Measurements from ENCODE around the gene DGCR2. TPM values are rescaled to one million over a fixed set of nuclear protein-coding genes. Genes with fewer than 3 reads are reported as not detected.
A peak's percentile ranks its signal among the peaks of the same experiment; 100 is the strongest.
"Not testable (repeated sequence)": the region's sequence is repeated elsewhere in the genome, so short reads cannot be mapped to it uniquely, and the experiment has no call there.

Gene DGCR2
- total and polyA plus RNA-seq, 10 donors = 9.5 to 60.7 (median 49.3) TPM

GRCh38 chr22:19088866-19089595, 33.2 kb downstream of the DGCR2 start:
- Histone ChIP-seq H3K27me3 (replicated peaks in 1 of 7) (no peaks in the 10 kb centered on the region), H3K4me1 (peaks cover 11 to 70% (median 28%) of the 10 kb centered on the region in 6 donors), H3K4me3 (no peak overlapping the region), H3K9me3 (no peaks in the 10 kb centered on the region), H3K27ac (peak overlapping the region in 1 of 8 donors; percentile 1), H3K36me3 (peaks cover 0 to 38% (median 10%) of the 10 kb centered on the region in 6 donors)
- DNase-seq = no peak
- TF ChIP-seq CTCF (IDR thresholded peaks at IDR 0.05 in 8 of 11, conservative IDR thresholded peaks at IDR 0.05 in 3 of 11) = no peak
- peak in 2 of 3 donors; percentile 20 to 63 for TF ChIP-seq POLR2AphosphoS5 (IDR thresholded peaks at IDR 0.05)
- intact Hi-C loops (cut with DNase I; ENCODE audit: low total_unique reads) = no loop called here
- 96 to 98% (median 97%) methylated on average over 10 to 14 of the region's 14 CpGs for WGBS, 5 donors

- no peak for TF ChIP-seq POLR2A (IDR thresholded peaks at IDR 0.05)
- no peak for TF ChIP-seq POLR2AphosphoS5 (IDR thresholded peaks at IDR 0.05)
- TF ChIP-seq CTCF (IDR thresholded peaks at IDR 0.05 in 8 of 11, conservative IDR thresholded peaks at IDR 0.05 in 3 of 11) = no peak
- H3K27ac ChIP-seq = peak overlapping the region in 7 of 8 donors; percentile 71 to 92 (median 86)
- peaks cover 0 to 47% (median 9%) of the 10 kb centered on the region in 6 donors for H3K36me3 ChIP-seq
- 84 to 99% (median 91%) methylated on average over 3 of the region's 3 CpGs for WGBS, 5 donors
- no peak for DNase-seq
- no peaks in the 10 kb centered on the region for H3K27me3 ChIP-seq (replicated peaks in 1 of 7)
- H3K4me1 ChIP-seq = peaks cover 11 to 58% (median 28%) of the 10 kb centered on the region in 6 donors
- intact Hi-C loops (cut with DNase I; ENCODE audit: low total_unique reads) = no loop called here
- no peaks in the 10 kb centered on the region for H3K9me3 ChIP-seq
- no peak overlapping the region for H3K4me3 ChIP-seq
Observed at GRCh38 chr22:19086896-19087295, 35.3 kb downstream of the DGCR2 start.

- TF ChIP-seq POLR2A (IDR thresholded peaks at IDR 0.05) = no peak
- TF ChIP-seq CTCF (IDR thresholded peaks at IDR 0.05 in 8 of 11, conservative IDR thresholded peaks at IDR 0.05 in 3 of 11) = no peak
- no peak for TF ChIP-seq POLR2AphosphoS5 (IDR thresholded peaks at IDR 0.05)
- Histone ChIP-seq H3K27ac (peak overlapping the region in 7 of 8 donors; percentile 71 to 92 (median 86)), H3K4me3 (peak overlapping the region in 1 of 8 donors; percentile 50), H3K36me3 (peaks cover 0 to 50% (median 9%) of the 10 kb centered on the region in 6 donors), H3K4me1 (peaks cover 11 to 53% (median 27%) of the 10 kb centered on the region in 6 donors), H3K27me3 (replicated peaks in 1 of 7) (no peaks in the 10 kb centered on the region), H3K9me3 (no peaks in the 10 kb centered on the region)
- DNase-seq = no peak
- 70 to 84% (median 81%) methylated on average over 6 of the region's 6 CpGs for WGBS, 5 donors
- intact Hi-C loops (cut with DNase I; ENCODE audit: low total_unique reads) = no loop called here
Observed at GRCh38 chr22:19086417-19086816, 35.8 kb downstream of the DGCR2 start.

- WGBS, 5 donors = 11 to 28% (median 16%) methylated on average over 1 of the region's 1 CpG
- Histone ChIP-seq H3K9me3 (no peaks in the 10 kb centered on the region), H3K36me3 (peaks cover 0 to 62% (median 10%) of the 10 kb centered on the region in 6 donors), H3K4me3 (peak overlapping the region in 1 of 8 donors; percentile 50), H3K4me1 (peaks cover 11 to 58% (median 27%) of the 10 kb centered on the region in 6 donors), H3K27ac (peak overlapping the region in 7 of 8 donors; percentile 71 to 92 (median 86)), H3K27me3 (replicated peaks in 1 of 7) (no peaks in the 10 kb centered on the region)
- TF ChIP-seq CTCF (IDR thresholded peaks at IDR 0.05 in 8 of 11, conservative IDR thresholded peaks at IDR 0.05 in 3 of 11) (no peak), POLR2A (IDR thresholded peaks at IDR 0.05) (no peak)
- intact Hi-C loops (cut with DNase I; ENCODE audit: low total_unique reads) = no loop called here
- DNase-seq = no peak
Observed at GRCh38 chr22:19085233-19085718, 36.9 kb downstream of the DGCR2 start.

GRCh38 chr22:19084586-19084985, 37.6 kb downstream of the DGCR2 start:
- Histone ChIP-seq H3K4me1 (peaks cover 11 to 55% (median 26%) of the 10 kb centered on the region in 6 donors), H3K27ac (peak overlapping the region in 6 of 8 donors; percentile 71 to 92 (median 86)), H3K36me3 (peaks cover 0 to 69% (median 15%) of the 10 kb centered on the region in 6 donors)
- intact Hi-C loops (cut with DNase I; ENCODE audit: low total_unique reads); H3K9me3 ChIP-seq; DNase-seq; H3K4me3 ChIP-seq; H3K27me3 ChIP-seq (replicated peaks in 1 of 7): not testable (repeated sequence)
- WGBS, 5 donors = 45 to 90% (median 68%) methylated on average over 4 to 20 of the region's 32 CpGs

- H3K27me3 ChIP-seq (replicated peaks in 1 of 7); intact Hi-C loops (cut with DNase I; ENCODE audit: low total_unique reads); DNase-seq; H3K9me3 ChIP-seq; H3K4me3 ChIP-seq: not testable (repeated sequence)
- peaks cover 11 to 50% (median 24%) of the 10 kb centered on the region in 6 donors for H3K4me1 ChIP-seq
- H3K27ac ChIP-seq = peak overlapping the region in 3 of 8 donors; percentile 87 to 92 (median 91)
- 87 to 100% (median 95%) methylated on average over 3 to 30 of the region's 30 CpGs for WGBS, 5 donors
- H3K36me3 ChIP-seq = peaks cover 0 to 69% (median 13%) of the 10 kb centered on the region in 6 donors
Observed at GRCh38 chr22:19084126-19084525, 38.1 kb downstream of the DGCR2 start.

Data from spleen (tissue), 11 donors.